Measurements from ENCODE around the gene SPATA9.
A peak's percentile ranks its signal among the peaks of the same experiment; 100 is the strongest.

The SPATA9 gene, protein sequence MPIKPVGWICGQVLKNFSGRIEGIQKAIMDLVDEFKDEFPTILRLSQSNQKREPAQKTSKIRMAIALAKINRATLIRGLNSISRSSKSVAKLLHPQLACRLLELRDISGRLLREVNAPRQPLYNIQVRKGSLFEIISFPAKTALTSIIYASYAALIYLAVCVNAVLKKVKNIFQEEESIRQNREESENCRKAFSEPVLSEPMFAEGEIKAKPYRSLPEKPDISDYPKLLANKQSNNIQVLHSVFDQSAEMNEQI

DNA sequence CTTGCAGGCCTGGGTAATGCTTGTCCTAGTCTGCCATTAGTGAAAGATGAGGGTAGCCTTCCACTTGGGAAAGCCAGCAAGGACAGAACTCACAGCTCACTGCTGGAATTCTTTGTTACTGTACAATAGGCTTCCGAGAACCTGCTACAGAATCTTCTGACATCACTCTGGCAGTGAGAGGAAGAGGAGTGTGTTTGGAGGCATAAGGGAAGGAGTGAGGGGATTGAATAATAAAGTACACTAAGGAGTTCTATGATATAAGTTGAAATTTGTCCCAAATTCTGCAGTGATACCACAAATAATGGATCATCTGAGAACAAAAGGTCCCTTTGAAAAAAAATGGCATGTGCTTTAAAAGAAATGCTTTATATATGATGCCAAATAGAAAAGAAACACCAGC, at the start of gene SPATA9:
Gene SPATA9 (minus strand): TSS at position 101 of the 400 bp plus-strand sequence. CDS start 137 bp downstream, outside the sequence.
- no peak for DNase-seq

DNA sequence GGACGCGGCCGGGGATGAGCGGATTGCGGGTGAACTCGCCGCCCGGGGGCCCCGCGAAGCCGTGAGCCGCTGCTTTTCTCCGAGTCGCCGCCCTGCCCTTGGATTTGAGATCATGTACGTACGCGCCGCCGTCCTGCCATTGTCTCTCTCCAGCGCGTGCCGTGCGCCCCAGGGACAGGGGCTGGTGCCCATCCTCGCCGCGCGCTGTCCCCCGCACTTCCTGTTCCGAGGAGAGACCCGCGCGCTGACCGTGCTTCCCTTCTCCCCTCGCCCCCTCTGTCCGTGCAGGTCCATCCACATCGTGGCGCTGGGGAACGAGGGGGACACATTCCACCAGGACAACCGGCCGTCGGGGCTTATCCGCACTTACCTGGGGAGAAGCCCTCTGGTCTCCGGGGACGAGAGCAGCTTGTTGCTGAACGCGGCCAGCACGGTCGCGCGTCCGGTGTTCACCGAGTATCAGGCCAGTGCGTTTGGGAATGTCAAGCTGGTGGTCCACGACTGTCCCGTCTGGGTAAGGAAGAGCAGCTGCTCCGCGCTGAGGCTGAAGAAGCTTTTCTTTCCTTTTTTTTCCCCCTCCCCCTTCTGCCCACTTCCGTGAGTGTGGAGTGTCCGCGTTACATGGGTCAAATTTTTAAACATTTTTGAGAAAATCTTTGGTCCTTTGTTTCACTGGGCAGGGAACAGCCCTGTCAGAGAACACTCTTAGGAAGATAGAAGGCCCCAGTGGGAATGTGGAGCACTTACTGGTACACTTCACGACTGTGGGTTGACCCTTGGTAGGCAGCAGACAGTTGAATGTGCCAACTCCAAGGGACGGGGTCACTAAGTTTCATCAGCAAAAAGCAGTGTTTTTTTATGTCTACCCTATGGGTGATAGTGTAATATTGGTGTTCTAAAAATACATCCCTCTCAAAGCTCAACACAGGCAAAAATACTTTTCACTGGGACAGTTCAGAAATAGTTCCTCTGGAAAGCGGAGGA, 49.1 kb upstream of the SPATA9 start:
- no peak for DNase-seq

GRCh38 chr5:95730730-95731570, 48.2 kb upstream of the SPATA9 start, which contains the start of gene RHOBTB3:
Gene RHOBTB3, plus strand, starts transcription at chr5:95731336. Its CDS starts 347 bp downstream, at chr5:95731683.
- DNase-seq = no peak

DNA sequence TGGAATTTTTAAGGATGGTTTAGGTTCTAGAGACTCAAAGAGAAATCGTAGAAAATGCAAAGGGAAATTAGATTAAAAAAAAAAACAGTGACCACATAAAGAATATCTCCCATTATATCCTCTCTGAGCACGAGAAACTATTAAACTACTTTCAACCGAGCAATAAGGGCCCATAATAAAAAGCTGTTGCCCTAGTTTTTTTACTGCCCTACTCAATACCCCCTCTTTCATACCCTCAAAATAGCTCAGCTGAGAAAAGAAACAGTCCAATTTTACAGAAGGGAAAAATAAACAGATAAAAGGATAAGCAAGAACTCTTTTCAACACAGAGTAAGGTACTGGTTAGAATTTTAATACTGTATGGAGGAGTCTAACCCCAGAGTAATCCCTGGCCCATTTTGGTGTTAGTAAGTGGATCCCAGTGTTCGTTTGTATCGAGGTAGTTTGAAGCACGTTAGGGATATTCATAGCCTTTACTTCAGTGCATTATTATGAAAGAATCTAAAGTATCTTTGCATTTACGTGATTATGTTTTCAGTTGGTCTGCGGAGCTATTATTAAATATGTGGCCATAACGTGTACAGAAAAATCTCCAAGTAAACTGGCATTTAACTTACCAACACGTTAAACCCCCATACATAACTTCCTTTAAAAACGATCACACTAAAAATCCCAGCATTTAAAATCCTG, 47.4 kb upstream of the SPATA9 start:
- no peak for DNase-seq

DNA sequence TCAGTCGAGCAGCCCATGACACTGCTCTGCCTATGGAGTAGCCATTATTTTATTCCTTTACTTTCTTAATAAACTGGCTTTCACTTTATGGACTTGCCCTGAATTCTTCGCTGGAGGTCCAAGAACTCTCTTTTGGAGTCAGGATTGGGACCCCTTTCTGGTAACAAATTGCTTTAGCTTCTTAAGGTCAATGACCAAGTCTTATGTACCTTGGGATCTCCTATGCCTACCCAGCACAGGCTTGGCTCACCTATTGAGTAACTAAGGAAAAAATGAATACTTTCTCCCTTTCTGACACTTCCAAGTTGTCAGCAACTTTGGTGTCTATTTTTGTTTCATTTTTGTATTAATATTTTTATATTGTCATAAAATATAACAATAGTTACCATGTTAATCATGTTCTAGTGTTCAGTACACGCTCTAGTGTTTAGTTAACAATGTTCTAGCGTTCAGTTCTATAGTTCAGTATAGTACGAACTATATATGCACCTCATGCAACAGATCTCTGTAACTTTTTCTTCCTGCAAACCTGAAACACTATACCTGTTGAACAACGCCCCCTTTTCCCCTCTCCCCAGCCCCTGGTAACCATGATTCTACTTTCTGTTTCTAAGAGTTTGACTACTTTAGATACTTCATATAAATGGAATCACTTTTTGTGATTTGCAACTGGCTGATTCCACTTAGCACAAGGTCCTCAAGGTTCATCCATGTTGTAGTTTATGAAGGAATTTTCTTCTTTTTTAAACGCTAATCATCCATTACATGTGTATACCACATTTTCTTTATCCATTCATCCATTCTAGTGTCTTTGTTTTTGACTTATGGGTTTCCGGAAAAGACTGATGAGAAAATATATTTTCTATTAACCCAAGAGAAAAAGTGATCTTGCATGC, 46.6 kb upstream of the SPATA9 start:
- DNase-seq = no peak

GRCh38 chr5:95728494-95729114, 45.8 kb upstream of the SPATA9 start:
- DNase-seq = no peak

- DNase-seq = no peak
These were observed 45.0 kb upstream of the SPATA9 start for GRCh38 chr5:95727764-95728191.

- no peak for DNase-seq
These were observed 44.3 kb upstream of the SPATA9 start for GRCh38 chr5:95726811-95727763.

GRCh38 chr5:95725937-95726810, 43.4 kb upstream of the SPATA9 start:
- no peak for DNase-seq

GRCh38 chr5:95725071-95725820, 42.5 kb upstream of the SPATA9 start:
- DNase-seq = no peak

- DNase-seq = no peak
These were observed 41.0 kb upstream of the SPATA9 start for GRCh38 chr5:95723632-95724369.

DNA sequence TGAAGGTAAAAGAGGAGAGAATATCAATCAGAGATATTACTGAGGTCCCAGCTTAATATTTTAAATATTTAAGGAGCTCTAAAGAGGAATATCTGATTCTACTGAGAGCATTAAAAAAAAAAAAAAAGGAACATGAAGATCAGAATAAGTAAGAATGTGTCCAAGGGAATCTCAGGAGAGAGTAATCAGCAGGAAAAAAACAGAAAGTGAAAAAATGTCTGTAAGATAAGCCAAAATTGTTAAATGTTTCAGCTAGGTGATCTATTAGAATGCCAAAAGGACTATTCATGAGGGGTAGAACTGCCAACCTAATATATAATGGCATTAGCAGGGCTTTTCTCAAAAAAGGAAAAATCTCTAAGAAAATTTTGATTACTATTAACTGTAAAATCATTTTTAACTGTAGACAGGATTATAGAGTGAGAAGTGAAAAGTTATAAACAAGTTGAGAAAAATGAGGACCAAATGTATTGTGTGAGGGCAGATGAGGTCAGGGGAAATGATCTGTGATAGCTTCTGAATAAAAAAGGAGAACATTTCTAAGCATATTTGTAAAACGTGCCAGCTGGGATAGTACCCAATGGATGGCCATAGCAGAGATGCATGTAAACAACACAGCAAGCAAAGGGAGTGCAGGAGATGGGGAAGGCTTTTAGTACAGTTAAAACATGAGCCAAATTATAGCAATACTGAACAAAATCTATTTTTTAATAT, 38.9 kb upstream of the SPATA9 start:
- DNase-seq = no peak

DNA sequence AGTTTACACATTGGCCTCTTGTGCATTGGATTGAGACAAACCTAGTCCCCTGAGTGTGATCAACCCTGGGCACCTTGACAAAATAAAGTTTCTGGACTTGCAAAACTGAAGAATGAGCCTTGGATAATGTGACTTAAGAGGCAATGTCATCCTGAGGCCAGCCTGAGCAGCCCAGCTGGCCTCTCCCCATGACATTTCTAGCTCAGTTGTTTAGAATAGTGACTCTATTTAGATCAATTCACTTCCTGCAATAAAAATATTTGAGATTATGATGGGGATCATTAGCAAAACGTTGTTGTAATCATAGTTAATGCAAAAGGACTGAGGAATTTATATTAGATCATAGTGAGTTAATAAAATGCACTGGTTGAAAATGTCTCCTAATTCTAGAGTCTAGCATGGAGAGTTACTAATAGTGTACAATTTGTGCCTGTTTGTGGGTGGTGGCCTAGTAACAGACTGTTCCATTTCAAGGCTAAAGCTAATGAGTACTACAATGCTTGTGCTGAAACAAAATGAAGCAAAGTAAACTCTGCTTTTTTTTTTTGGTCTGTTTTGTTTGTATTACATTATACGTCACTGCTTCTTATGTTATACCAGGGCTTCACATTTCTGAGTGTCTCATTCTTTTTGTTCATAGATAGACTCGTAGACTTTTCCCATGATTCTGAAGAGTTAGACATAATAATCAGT, 37.4 kb upstream of the SPATA9 start:
- DNase-seq = no peak

- DNase-seq = no peak
These were observed 35.9 kb upstream of the SPATA9 start for GRCh38 chr5:95718738-95719137.

DNA sequence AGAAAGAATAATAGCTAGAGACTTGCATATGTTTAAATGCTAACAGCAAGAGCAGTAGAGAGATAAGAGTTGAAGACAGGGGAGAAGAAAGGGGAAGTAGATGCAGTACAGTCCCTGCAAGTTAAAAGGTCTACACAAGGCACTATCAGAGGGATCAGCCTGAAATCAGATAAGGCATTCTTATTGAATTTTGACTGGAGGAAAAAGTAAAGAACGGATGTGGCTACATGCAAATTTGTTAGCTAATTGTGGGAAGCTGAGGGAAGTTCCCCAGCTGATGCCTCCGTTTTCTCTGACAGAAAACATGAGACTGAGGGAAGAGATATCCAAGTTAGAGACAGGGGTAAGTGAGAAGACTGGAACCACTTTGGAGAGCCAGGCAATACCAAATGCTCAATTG, 35.4 kb upstream of the SPATA9 start:
- DNase-seq = peak; percentile 24

GRCh38 chr5:95717439-95717838, 34.6 kb upstream of the SPATA9 start:
- DNase-seq = no peak

All from stimulated activated CD4-positive, alpha-beta T cell treated with anti-CD3 and anti-CD28 coated beads, Interleukin-1b, Interleukin-23, amount 100 ng/mL, for 48 hours (primary cell).